Renal cortex interstitium (tissue), 11 donors: ENCODE data around the gene PRR35. TPM values are rescaled to one million over a fixed set of nuclear protein-coding genes. Genes with fewer than 3 reads are reported as not detected.

Experiments
- DNase-seq, 11 donors: peaks; one replicate each; pipeline ENCODE4 v3.0.0-alpha.2; 2013; ENCODE audit warnings: low read depth in 9 of 11, low spot score in 4 of 11; ENCODE audit errors: extremely low read depth in 1 of 11
- polyA plus RNA-seq, 3 donors: library from polyadenylated mRNA; unstranded; fragments of 120-200 nt; gene quantifications; one replicate each; pipeline ENCODE4 v1.2.1, GENCODE V29; 2013; ENCODE audit not compliant: insufficient read length in 3 of 3

PRR35 gene
- polyA plus RNA-seq, 3 donors, result 5.7 to 14.0 (median 14.0) TPM

GRCh38 chr16:574021-574760, 14.0 kb downstream of the PRR35 start:
- DNase-seq, result no peak

GRCh38 chr16:575354-576196, 15.4 kb downstream of the PRR35 start:
- no peak for DNase-seq

GRCh38 chr16:576197-576822, 16.1 kb downstream of the PRR35 start:
- no peak for DNase-seq

- no peak for DNase-seq
Observed at GRCh38 chr16:576823-577201, 16.6 kb downstream of the PRR35 start.

- DNase-seq, result no peak
Observed at GRCh38 chr16:577796-578195, 17.6 kb downstream of the PRR35 start.

GRCh38 chr16:578232-578869, 18.2 kb downstream of the PRR35 start:
- no peak for DNase-seq

GRCh38 chr16:578870-579405, 18.7 kb downstream of the PRR35 start:
- DNase-seq, result no peak

GRCh38 chr16:580141-580945, 20.1 kb downstream of the PRR35 start:
- DNase-seq, result no peak

- DNase-seq, result no peak
Observed at GRCh38 chr16:580946-581498, 20.8 kb downstream of the PRR35 start.

GRCh38 chr16:582218-582613, 22.0 kb downstream of the PRR35 start:
- DNase-seq, result no peak

- no peak for DNase-seq
Observed at GRCh38 chr16:582614-583331, 22.6 kb downstream of the PRR35 start.

- DNase-seq, result no peak
Observed at GRCh38 chr16:583470-583814, 23.2 kb downstream of the PRR35 start.

- no peak for DNase-seq
Observed at GRCh38 chr16:583815-584591, 23.8 kb downstream of the PRR35 start.

GRCh38 chr16:585351-585750, 25.2 kb downstream of the PRR35 start:
- no peak for DNase-seq

- no peak for DNase-seq
Observed at GRCh38 chr16:586047-586644, 26.0 kb downstream of the PRR35 start.
